GM18870 (cell line): ENCODE measurements around the gene EPM2A.
"Not testable (repeated sequence)": the region's sequence is repeated elsewhere in the genome, so short reads cannot be mapped to it uniquely, and the experiment has no call there.

Experiments used
- ATAC-seq: cut with Tn5 transposase; IDR thresholded peaks from one replicate; pipeline ENCODE4 v1.9.1; 2021; ENCODE audit warnings: moderate library complexity; ENCODE audit not compliant: unreplicated experiment

Gene EPM2A

GRCh38 chr6:145735356-145736165, at the start of gene EPM2A:
TSS of gene EPM2A (minus strand) at chr6:145735520. CDS start at chr6:145735498, 22 bp downstream.
- ATAC-seq = peak; percentile 90

GRCh38 chr6:145784683-145785082, 49.4 kb upstream of the EPM2A start:
- ATAC-seq = peak; percentile 86

- no peak for ATAC-seq
Observed at GRCh38 chr6:145783796-145784195, 48.5 kb upstream of the EPM2A start.

- no peak for ATAC-seq
Observed at GRCh38 chr6:145772846-145773245, 37.5 kb upstream of the EPM2A start.

GRCh38 chr6:145765449-145765848, 30.1 kb upstream of the EPM2A start:
- no peak for ATAC-seq

GRCh38 chr6:145763742-145764141, 28.4 kb upstream of the EPM2A start:
- ATAC-seq = no peak

- ATAC-seq = no peak
Observed at GRCh38 chr6:145761584-145761983, 26.3 kb upstream of the EPM2A start.

GRCh38 chr6:145758113-145758512, 22.8 kb upstream of the EPM2A start:
- ATAC-seq = no peak

GRCh38 chr6:145756170-145756662, 20.9 kb upstream of the EPM2A start:
- no peak for ATAC-seq

GRCh38 chr6:145755682-145756081, 20.4 kb upstream of the EPM2A start:
- ATAC-seq = no peak

GRCh38 chr6:145752638-145753037, 17.3 kb upstream of the EPM2A start:
- no peak for ATAC-seq

GRCh38 chr6:145749632-145750031, 14.3 kb upstream of the EPM2A start:
- peak; percentile 96 for ATAC-seq

- no peak for ATAC-seq
Observed at GRCh38 chr6:145745861-145746260, 10.5 kb upstream of the EPM2A start.

- ATAC-seq = no peak
Observed at GRCh38 chr6:145744619-145745018, 9.3 kb upstream of the EPM2A start.

- ATAC-seq = no peak
Observed at GRCh38 chr6:145743332-145743731, 8.0 kb upstream of the EPM2A start.

GRCh38 chr6:145742472-145742871, 7.2 kb upstream of the EPM2A start:
- ATAC-seq = not testable (repeated sequence)

- not testable (repeated sequence) for ATAC-seq
Observed at GRCh38 chr6:145739685-145740084, 4.4 kb upstream of the EPM2A start.

- ATAC-seq = no peak
Observed at GRCh38 chr6:145738265-145738664, 2.9 kb upstream of the EPM2A start.

GRCh38 chr6:145736661-145737144, 1.4 kb upstream of the EPM2A start:
- ATAC-seq = no peak

GRCh38 chr6:145734486-145735355, 599 bp downstream of the EPM2A start:
- ATAC-seq = peak; percentile 48

GRCh38 chr6:145733810-145734209, 1.5 kb downstream of the EPM2A start:
- ATAC-seq = no peak

GRCh38 chr6:145733207-145733606, 2.1 kb downstream of the EPM2A start:
- no peak for ATAC-seq
